ENCODE data around the gene CCBE1.

Gene CCBE1

DNA sequence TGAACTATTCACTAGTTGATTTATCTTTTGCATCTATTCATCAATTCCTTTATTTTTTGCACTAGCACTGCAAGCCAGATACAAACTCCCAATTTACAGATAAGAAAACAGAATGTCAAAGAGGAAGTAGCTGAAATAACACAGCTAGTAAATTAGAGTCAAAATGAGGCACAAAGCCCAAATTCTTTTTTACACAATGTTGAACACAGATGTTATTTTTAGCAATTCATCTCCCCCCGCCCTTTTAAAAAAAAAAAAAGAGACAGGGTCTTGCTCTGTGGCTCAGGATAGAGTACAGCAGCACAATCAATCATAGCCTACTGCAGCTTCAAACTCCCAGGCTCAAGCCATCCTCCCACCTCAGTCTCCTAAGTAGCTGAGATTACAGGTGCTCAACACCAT is 127.8 kb downstream of the CCBE1 start:
- TF ChIP-seq, protein P1, sequence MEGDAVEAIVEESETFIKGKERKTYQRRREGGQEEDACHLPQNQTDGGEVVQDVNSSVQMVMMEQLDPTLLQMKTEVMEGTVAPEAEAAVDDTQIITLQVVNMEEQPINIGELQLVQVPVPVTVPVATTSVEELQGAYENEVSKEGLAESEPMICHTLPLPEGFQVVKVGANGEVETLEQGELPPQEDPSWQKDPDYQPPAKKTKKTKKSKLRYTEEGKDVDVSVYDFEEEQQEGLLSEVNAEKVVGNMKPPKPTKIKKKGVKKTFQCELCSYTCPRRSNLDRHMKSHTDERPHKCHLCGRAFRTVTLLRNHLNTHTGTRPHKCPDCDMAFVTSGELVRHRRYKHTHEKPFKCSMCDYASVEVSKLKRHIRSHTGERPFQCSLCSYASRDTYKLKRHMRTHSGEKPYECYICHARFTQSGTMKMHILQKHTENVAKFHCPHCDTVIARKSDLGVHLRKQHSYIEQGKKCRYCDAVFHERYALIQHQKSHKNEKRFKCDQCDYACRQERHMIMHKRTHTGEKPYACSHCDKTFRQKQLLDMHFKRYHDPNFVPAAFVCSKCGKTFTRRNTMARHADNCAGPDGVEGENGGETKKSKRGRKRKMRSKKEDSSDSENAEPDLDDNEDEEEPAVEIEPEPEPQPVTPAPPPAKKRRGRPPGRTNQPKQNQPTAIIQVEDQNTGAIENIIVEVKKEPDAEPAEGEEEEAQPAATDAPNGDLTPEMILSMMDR (conservative IDR thresholded peaks at IDR 0.05; ENCODE audit: low read depth, low read length) = no peak
- no peak for DNase-seq (ENCODE audit: low read depth)
- H3K4me3 ChIP-seq (ENCODE audit: low read length) = no peak overlapping the region

DNA sequence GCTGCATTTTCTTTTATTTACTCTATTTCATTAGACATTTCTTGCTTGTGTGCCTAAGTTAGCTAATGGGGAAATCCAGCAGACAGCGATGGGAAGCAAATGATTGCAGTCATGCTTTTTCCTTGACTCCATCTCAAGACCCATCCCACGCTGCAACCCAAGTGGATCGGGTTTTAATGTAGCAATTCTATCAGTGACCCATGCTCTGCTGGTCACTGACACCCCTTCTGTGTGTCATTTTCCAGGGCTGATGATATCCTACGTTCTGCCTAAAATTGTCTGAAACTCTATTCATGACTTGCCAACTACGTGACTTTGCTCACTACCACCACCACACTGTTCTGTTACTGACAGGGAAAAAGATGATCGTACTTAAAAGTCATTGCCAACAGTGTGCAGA is 129.8 kb downstream of the CCBE1 start:
- TF ChIP-seq, protein P1 (conservative IDR thresholded peaks at IDR 0.05; ENCODE audit: low read depth, low read length) = no peak
- H3K4me3 ChIP-seq (ENCODE audit: low read length) = no peak overlapping the region

DNA sequence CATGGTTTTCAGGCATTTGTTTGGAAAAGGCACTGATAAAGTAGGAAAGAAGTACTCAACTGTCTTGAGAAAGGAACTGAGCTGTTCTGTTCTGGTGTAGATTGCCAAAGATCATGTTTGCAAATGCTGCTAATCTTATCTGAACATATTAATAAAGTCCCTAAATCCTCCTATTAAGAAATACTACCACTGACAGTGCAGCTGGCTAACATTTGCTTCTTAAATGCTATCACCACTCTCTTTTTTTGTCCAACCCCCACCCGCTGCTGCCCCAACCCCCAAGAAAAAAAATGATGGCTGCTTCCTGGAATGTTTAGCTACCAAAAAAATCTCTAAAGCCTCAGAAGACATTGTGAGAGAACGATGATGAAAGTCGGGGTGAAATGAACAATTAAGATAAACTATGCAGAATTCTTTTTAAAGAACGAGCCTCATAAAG is 130.7 kb downstream of the CCBE1 start:
- DNase-seq (ENCODE audit: low read depth) = no peak
- H3K4me3 ChIP-seq (ENCODE audit: low read length) = no peak overlapping the region

More for the DNA sequence above, 129.8 kb downstream of the CCBE1 start:
- DNase-seq (ENCODE audit: low read depth) = no peak

DNA sequence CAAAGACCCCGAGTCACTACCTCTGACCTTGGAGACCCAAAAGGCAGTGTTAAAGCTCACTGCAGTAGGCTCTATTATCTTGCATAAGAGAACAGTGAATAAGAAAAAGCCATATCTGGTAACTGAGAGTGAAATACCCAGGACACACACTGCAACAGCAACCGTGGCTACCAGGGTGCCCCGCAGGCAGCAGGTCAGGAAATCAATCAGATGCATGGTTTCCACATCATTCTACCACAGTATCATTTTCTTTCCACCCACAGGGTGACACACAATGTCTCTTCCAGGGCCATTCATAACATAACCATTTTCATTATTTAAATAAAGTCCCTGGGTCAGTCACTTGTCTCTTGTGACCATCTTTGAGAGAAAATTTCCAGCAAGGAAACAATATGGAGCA is 131.3 kb downstream of the CCBE1 start:
- H3K4me3 ChIP-seq (ENCODE audit: low read length) = no peak overlapping the region
- TF ChIP-seq, protein P1 (conservative IDR thresholded peaks at IDR 0.05; ENCODE audit: low read depth, low read length) = no peak
- no peak for DNase-seq (ENCODE audit: low read depth)

More for the DNA sequence above, 130.7 kb downstream of the CCBE1 start:
- TF ChIP-seq, protein P1 (conservative IDR thresholded peaks at IDR 0.05; ENCODE audit: low read depth, low read length) = no peak

DNA sequence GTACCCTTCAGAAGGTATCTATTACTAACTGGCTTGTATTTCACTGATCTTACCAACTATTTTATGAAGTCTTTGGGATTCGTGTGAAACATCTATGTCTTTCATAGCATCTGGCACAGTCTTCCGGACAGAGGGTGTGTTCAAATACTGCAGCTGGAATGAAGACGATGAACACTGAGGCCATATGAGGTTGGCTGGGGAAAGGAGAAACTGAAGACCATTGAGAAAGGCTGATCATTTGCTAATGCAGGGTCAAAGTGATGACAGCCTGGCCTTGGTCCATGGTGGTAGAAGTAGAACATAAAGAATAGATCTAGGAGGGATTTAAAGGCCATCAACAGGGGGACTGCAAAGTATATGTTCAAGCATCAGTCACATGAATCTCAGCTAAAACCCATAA is 132.7 kb downstream of the CCBE1 start:
- H3K4me3 ChIP-seq (ENCODE audit: low read length) = no peak overlapping the region
- DNase-seq (ENCODE audit: low read depth) = no peak
- TF ChIP-seq, protein P1 (conservative IDR thresholded peaks at IDR 0.05; ENCODE audit: low read depth, low read length) = no peak

- DNase-seq (ENCODE audit: low read depth) = no peak
- TF ChIP-seq, protein P1 (conservative IDR thresholded peaks at IDR 0.05; ENCODE audit: low read depth, low read length) = no peak
- H3K4me3 ChIP-seq (ENCODE audit: low read length) = no peak overlapping the region
These were observed 133.9 kb downstream of the CCBE1 start for GRCh38 chr18:59563176-59563785.

DNA sequence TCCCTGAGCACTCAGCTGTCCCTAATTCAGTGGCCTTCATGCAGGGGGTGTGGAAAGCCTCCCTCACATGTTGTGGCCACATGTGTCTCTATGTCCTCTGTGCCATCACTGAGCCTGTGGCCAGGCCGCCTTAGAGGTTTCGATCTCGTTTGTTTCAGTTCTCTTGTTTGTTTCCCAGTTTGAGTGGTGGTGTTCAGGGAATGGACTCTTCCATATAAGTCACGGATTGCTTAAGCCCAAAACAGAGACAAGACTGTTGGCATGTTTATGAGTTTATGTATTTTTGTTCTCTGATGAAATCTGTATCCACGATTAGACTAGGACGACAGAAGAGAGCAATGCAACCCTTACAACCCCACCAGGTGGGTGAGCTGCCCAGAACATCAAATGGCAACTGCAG is 134.5 kb downstream of the CCBE1 start:
- no peak for DNase-seq (ENCODE audit: low read depth)
- TF ChIP-seq, protein P1 (conservative IDR thresholded peaks at IDR 0.05; ENCODE audit: low read depth, low read length) = no peak
- no peak overlapping the region for H3K4me3 ChIP-seq (ENCODE audit: low read length)
